Heart left ventricle (tissue), 16 donors: Measurements from ENCODE around the gene RHOBTB1. TPM values are rescaled to one million over a fixed set of nuclear protein-coding genes. Genes with fewer than 3 reads are reported as not detected.

Experiments used
- ATAC-seq, 4 donors: fragments of 200-7000 bp; cut with Tn5 transposase; one replicate each; pipeline ENCODE4 v1.9.1; 2020 to 2022; ENCODE audit warnings: moderate library complexity in 4 of 4, mild to moderate bottlenecking in 3 of 4, moderate number of reproducible peaks in 1 of 4
- DNase-seq, 5 donors: peaks; one replicate each; pipeline ENCODE4 v3.0.0-alpha.2; 2020
- H3K27ac ChIP-seq, 12 donors: fragments of 200-600 bp; sonication (generic) in 4 of 12; one replicate each; pipeline versions ENCODE4 v1.5.0 to v1.8.0; 2016 to 2022; ENCODE audit warnings: mild to moderate bottlenecking in 2 of 12
- H3K27me3 ChIP-seq, 9 donors: fragments of 200-600 bp; sonication (generic) in 2 of 9; one replicate each; pipeline versions ENCODE4 v1.5.1 to v1.8.0; 2016 to 2022; ENCODE audit warnings: mild to moderate bottlenecking in 3 of 9
- H3K36me3 ChIP-seq, 9 donors: fragments of 200-600 bp; sonication (generic) in 2 of 9; one replicate each; pipeline versions ENCODE4 v1.5.0 to v1.8.0; 2018 to 2022; ENCODE audit warnings: mild to moderate bottlenecking in 2 of 9
- H3K4me1 ChIP-seq, 12 donors: fragments of 200-600 bp; sonication (generic) in 4 of 12; one replicate each; pipeline versions ENCODE4 v1.5.0 to v1.8.0; 2016 to 2022; ENCODE audit warnings: mild to moderate bottlenecking in 3 of 12
- H3K4me3 ChIP-seq, 12 donors: fragments of 200-600 bp; sonication (generic) in 4 of 12; one replicate each; pipeline versions ENCODE4 v1.5.0 to v1.8.0; 2017 to 2022; ENCODE audit warnings: mild to moderate bottlenecking in 9 of 12, moderate library complexity in 4 of 12
- H3K9me3 ChIP-seq, 12 donors: fragments of 200-600 bp; sonication (generic) in 4 of 12; one replicate each; pipeline versions ENCODE4 v1.5.0 to v1.8.0; 2016 to 2022; ENCODE audit warnings: mild to moderate bottlenecking in 1 of 12
- POLR2A ChIP-seq, 2 donors: fragments of 450-650 bp; IDR thresholded peaks; one replicate each; pipeline ENCODE4 v1.6.1; 2017; ENCODE audit warnings: antibody characterized with exemption in 2 of 2, mild to moderate bottlenecking in 2 of 2, moderate library complexity in 2 of 2
- WGBS, 4 donors: extraction: QIAGEN DNeasy Blood & Tissue Kit in 2 of 4; methylation state at CpG; one replicate each; pipeline versions ENCODE4 v1.1.5 to v1.1.7; 2013 to 2018; 5-methylcytosine and 5-hydroxymethylcytosine counted together
- intact Hi-C, 10 donors: fragments of 100-400 bp; cut with DNase I; formaldehyde crosslinking; loops; one replicate each; pipeline versions ENCODE4 v1.11.1 to v1.14.2; 2022
- polyA plus RNA-seq, 2 donors: library from polyadenylated mRNA; stranded (reverse); fragments of 200-250 nt; gene quantifications; one replicate each; pipeline ENCODE4 v1.2.3, GENCODE V29; 2013
- total RNA-seq, 9 donors: library from RNA; depleted of rRNA in 2 of 9; stranded (reverse); fragments of >200 nt in 2 of 9; fragmentation: NEBNext Ultra II Directional in 3 of 9; extraction: Animal tissue kit (Norgen Biotek cat#: 25700) in 3 of 9; gene quantifications; one replicate each; pipeline versions ENCODE4 v1.1.0 to v1.2.4, GENCODE V29; 2016 to 2023
- TF ChIP-seq, protein P1 (sequence below), 12 donors: fragments of 200-600 bp; sonication (generic) in 4 of 12; IDR thresholded peaks; one replicate each; pipeline versions ENCODE4 v1.5.0 to v1.8.0; 2018 to 2022; ENCODE audit warnings: antibody characterized with exemption in 12 of 12, mild to moderate bottlenecking in 5 of 12
- donor health status: ischemic (EF 13 %, LVEDD 7.1; RV severe dilation, severe dysfunction).
- donor health status: healthy with polysubstance abuse.
- donor health status: DM: no; HTN: yes; CAD: no.
- donor health status: DM: no; HTN: no; CAD: no.
- donor health status: ischemic (EF 25% LVEDD 6.9; RV normal size, moderate dysfunction).
- donor health status: ischemic (EF 25% LVEDD 5.7; RV mildly dilated, moderate dysfunction).
- donor health status: healthy.
- donor health status: DM: yes; HTN: yes; CAD: no.
- donor health status: ischemic (EF 35%, LVEDD 5.7; RV mildly dilated, moderate dysfunction).
- donor health status: nonischemic (EF 11% LVEDD 7.7; RV severe dilation, severe dysfunction).
- donor health status: DM: yes; HTN: yes; CAD: no.
- donor health status: PGD.
- donor health status: ischemic (EF 29% LVEDD 5.4; RV normal size, mild dysfunction).
- donor health status: nonischemic (EF 23%, LVEDD 6.1; RV moderate dilation, normal function).

Gene RHOBTB1
- total and polyA plus RNA-seq, 11 donors = 6.4 to 41.3 (median 14.9) TPM

DNA sequence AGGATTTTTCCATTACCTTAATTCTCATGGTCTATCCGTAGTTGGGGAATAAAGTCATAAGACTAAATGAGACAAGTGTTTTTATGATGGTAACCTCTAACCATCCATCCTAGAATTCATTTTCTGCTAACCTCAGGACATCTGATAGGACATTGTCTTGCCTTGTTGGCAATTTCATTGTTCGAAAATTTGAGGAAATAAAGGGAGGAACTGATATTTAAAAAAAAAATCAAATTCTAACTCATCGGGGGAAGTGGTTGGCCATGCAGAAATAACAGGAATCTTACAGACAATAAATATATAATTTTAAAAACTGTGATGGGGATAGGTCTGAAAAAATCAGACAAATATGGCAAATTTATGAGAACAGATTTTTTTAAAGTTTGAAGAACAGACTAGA lies 21.7 kb upstream of the RHOBTB1 start:
- peaks cover 0 to 22% (median 8%) of the 10 kb centered on the region in 12 donors for H3K4me1 ChIP-seq
- WGBS, 4 donors = 67 to 83% (median 73%) methylated on average over 3 of the region's 3 CpGs
- no peak for ATAC-seq
- no peaks in the 10 kb centered on the region for H3K27me3 ChIP-seq
- H3K36me3 ChIP-seq = no peaks in the 10 kb centered on the region
- no peak for TF ChIP-seq POLR2A (IDR thresholded peaks at IDR 0.05)
- TF ChIP-seq, protein P1, sequence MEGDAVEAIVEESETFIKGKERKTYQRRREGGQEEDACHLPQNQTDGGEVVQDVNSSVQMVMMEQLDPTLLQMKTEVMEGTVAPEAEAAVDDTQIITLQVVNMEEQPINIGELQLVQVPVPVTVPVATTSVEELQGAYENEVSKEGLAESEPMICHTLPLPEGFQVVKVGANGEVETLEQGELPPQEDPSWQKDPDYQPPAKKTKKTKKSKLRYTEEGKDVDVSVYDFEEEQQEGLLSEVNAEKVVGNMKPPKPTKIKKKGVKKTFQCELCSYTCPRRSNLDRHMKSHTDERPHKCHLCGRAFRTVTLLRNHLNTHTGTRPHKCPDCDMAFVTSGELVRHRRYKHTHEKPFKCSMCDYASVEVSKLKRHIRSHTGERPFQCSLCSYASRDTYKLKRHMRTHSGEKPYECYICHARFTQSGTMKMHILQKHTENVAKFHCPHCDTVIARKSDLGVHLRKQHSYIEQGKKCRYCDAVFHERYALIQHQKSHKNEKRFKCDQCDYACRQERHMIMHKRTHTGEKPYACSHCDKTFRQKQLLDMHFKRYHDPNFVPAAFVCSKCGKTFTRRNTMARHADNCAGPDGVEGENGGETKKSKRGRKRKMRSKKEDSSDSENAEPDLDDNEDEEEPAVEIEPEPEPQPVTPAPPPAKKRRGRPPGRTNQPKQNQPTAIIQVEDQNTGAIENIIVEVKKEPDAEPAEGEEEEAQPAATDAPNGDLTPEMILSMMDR (IDR thresholded peaks at IDR 0.05) = no peak
- H3K27ac ChIP-seq = peak overlapping the region in 1 of 12 donors; percentile 77
- H3K9me3 ChIP-seq = no peaks in the 10 kb centered on the region
- H3K4me3 ChIP-seq = no peak overlapping the region
- no peak for DNase-seq
- intact Hi-C loops = loop anchor here in 7 of 10 donors (2.0 to 10.0 kb wide), 5 partner anchors 83 to 319 kb away; no protein-coding TSS in a partner anchor

DNA sequence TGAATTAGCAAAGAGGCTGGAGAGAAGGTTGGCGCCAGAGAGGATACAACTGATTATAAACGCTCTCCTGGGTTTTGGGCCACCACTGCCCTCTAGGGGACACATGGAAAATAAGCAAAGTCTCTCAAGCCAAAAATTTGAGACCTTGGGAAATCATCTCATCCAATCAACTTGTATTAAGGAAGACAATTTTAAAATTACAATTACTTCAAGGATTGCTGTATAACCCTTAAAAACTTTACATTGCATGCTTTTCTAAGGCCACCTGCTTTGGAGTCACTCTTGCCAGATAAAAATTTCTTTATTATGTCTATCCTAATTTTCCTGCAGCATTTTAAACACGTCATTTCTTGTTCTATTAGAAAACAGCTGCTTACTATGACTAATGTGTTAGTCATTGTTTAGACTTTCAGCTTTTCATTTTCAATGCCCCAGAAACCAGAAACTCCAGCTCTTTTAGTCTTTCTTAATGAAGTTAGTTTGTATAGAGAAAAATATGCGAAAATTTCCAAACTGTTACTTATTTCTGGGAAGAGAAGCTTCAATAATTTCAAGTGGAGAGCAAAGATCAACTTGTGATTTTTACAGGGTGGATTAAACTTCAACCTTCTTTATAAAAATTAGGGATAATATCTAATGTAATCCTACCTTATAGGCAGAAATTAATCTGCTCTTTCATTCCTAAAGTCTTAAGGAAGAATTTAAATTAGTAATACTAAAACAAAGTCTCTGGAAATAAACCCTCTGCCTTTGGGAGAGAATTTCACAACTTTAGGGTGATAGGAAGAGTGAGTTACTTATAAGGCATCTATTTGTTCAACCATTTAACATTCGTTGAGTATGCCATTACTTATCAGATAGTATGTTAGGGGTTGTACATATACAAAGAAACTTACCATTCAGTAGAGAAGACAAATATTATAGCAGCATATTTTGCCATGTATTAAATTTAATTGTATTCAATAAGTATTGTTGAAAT lies 20.6 kb upstream of the RHOBTB1 start:
- H3K27ac ChIP-seq = peak overlapping the region in 10 of 12 donors; percentile 5 to 77 (median 38)
- WGBS, 4 donors = 34 to 45% (median 37%) methylated on average over 5 of the region's 5 CpGs
- DNase-seq = peak; percentile 60 to 76 (median 63)
- TF ChIP-seq, protein P1 (IDR thresholded peaks at IDR 0.05) = peak; percentile 76 to 93 (median 84)
- TF ChIP-seq POLR2A (IDR thresholded peaks at IDR 0.05) = no peak
- intact Hi-C loops = loop anchor here (1.0 to 10.0 kb wide), 10 partner anchors 77 to 323 kb away; no protein-coding TSS in a partner anchor
- ATAC-seq = peak; percentile 78 to 91 (median 82)
- H3K4me3 ChIP-seq = no peak overlapping the region
- H3K4me1 ChIP-seq = peaks cover 0 to 22% (median 8%) of the 10 kb centered on the region in 12 donors
- no peaks in the 10 kb centered on the region for H3K9me3 ChIP-seq
- no peaks in the 10 kb centered on the region for H3K27me3 ChIP-seq
- no peaks in the 10 kb centered on the region for H3K36me3 ChIP-seq

DNA sequence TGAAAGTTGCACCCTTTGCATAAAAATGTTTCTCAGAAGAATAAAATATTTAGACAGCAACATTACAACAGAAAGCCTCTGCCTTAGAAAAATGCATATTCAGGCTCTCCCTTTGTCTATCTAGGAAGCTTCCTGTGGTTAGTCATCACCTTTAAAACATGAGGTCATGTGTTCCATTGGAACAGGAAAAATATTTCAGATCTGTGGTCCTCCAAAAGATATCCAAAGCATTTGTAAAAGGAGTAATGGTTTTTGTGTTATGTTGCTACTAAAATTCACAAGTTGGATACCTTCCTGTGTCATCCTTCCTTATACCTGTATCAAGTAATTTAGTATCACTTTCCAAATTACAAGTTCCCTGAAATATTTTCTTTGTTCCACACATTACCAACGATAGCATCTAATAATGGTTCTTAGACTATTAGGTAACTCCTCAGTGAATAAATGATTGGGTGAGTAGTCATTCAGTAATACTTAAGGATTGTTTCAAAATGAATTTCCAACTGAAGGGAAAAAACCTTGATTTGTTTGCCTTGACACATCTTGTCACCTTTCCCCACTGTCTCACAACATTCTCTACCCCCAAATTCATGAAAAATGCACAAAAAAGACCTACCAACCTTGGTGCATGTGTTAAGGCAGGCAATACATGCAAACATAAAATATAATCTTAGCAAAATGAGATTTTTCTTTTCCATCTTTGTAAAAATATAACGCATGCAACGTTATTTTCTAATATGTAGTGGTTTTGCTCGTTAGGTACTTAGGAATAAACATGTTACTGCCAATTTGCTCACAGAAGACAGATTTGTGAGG lies 19.7 kb upstream of the RHOBTB1 start:
- Histone ChIP-seq H3K27ac (peak overlapping the region in 5 of 12 donors; percentile 7 to 37 (median 28)), H3K9me3 (no peaks in the 10 kb centered on the region), H3K4me1 (peaks cover 0 to 22% (median 8%) of the 10 kb centered on the region in 12 donors), H3K4me3 (no peak overlapping the region), H3K27me3 (no peaks in the 10 kb centered on the region), H3K36me3 (no peaks in the 10 kb centered on the region)
- 15 to 20% (median 18%) methylated on average over 4 of the region's 4 CpGs for WGBS, 4 donors
- peak in 1 of 4 donors; percentile 55 for ATAC-seq
- intact Hi-C loops = loop anchor here (1.0 to 10.0 kb wide), 10 partner anchors 76 to 324 kb away; no protein-coding TSS in a partner anchor
- no peak for DNase-seq
- TF ChIP-seq, protein P1 (IDR thresholded peaks at IDR 0.05) = no peak
- TF ChIP-seq POLR2A (IDR thresholded peaks at IDR 0.05) = no peak
